ES-I3 (cell line): ENCODE results near the gene CPZ.

Experiments
- H3K36me3 ChIP-seq: 2 replicates; pipeline ENCODE4 v1.6.1; 2013; ENCODE audit warnings: mild to moderate bottlenecking, low read length, control low read depth, moderate library complexity; ENCODE audit not compliant: insufficient read depth
- H3K4me1 ChIP-seq: 2 replicates; pipeline ENCODE4 v1.6.1; 2013; ENCODE audit warnings: mild to moderate bottlenecking, control low read depth, low read length; ENCODE audit not compliant: insufficient read depth
- H3K9ac ChIP-seq: 2 replicates; pipeline ENCODE4 v1.6.1; 2013; ENCODE audit warnings: low read depth, mild to moderate bottlenecking, low read length, moderate library complexity
- H3K9me3 ChIP-seq: 2 replicates; pipeline ENCODE4 v1.6.1; 2013; ENCODE audit warnings: mild to moderate bottlenecking, low read length, moderate library complexity; ENCODE audit not compliant: control insufficient read depth, insufficient read depth

Gene CPZ

GRCh38 chr4:8600686-8601085, 8.1 kb downstream of the CPZ start:
- H3K9ac ChIP-seq, result no peak overlapping the region
- no peaks in the 10 kb centered on the region; the same call in 1 of the 2 replicates for H3K4me1 ChIP-seq
- no peaks in the 10 kb centered on the region for H3K9me3 ChIP-seq
- no peaks in the 10 kb centered on the region for H3K36me3 ChIP-seq

- no peaks in the 10 kb centered on the region for H3K36me3 ChIP-seq
- no peaks in the 10 kb centered on the region; the same call in 1 of the 2 replicates for H3K4me1 ChIP-seq
- H3K9ac ChIP-seq, result no peak overlapping the region
- H3K9me3 ChIP-seq, result no peaks in the 10 kb centered on the region
Observed at GRCh38 chr4:8601086-8601485, 8.5 kb downstream of the CPZ start.

- H3K4me1 ChIP-seq, result no peaks in the 10 kb centered on the region; the same call in 1 of the 2 replicates
- H3K9ac ChIP-seq, result no peak overlapping the region
- H3K9me3 ChIP-seq, result no peaks in the 10 kb centered on the region
- no peaks in the 10 kb centered on the region for H3K36me3 ChIP-seq
Observed at GRCh38 chr4:8601556-8601955, 9.0 kb downstream of the CPZ start.

GRCh38 chr4:8602686-8603430, 10.3 kb downstream of the CPZ start:
- H3K9ac ChIP-seq, result no peak overlapping the region
- no peaks in the 10 kb centered on the region for H3K36me3 ChIP-seq
- no peaks in the 10 kb centered on the region for H3K9me3 ChIP-seq
- H3K4me1 ChIP-seq, result no peaks in the 10 kb centered on the region; the same call in 1 of the 2 replicates

- H3K36me3 ChIP-seq, result no peaks in the 10 kb centered on the region
- no peak overlapping the region for H3K9ac ChIP-seq
- no peaks in the 10 kb centered on the region for H3K9me3 ChIP-seq
- H3K4me1 ChIP-seq, result no peaks in the 10 kb centered on the region; the same call in 1 of the 2 replicates
Observed at GRCh38 chr4:8603931-8604330, 11.4 kb downstream of the CPZ start.

- H3K9me3 ChIP-seq, result no peaks in the 10 kb centered on the region
- no peaks in the 10 kb centered on the region for H3K36me3 ChIP-seq
- no peak overlapping the region for H3K9ac ChIP-seq
- H3K4me1 ChIP-seq, result no peaks in the 10 kb centered on the region
Observed at GRCh38 chr4:8605289-8605688, 12.7 kb downstream of the CPZ start.

- Histone ChIP-seq H3K36me3 (no peaks in the 10 kb centered on the region), H3K9me3 (no peaks in the 10 kb centered on the region), H3K4me1 (no peaks in the 10 kb centered on the region), H3K9ac (no peak overlapping the region)
Observed at GRCh38 chr4:8606476-8606875, 13.9 kb downstream of the CPZ start.

GRCh38 chr4:8606966-8607365, 14.4 kb downstream of the CPZ start:
- H3K36me3 ChIP-seq, result no peaks in the 10 kb centered on the region
- no peaks in the 10 kb centered on the region for H3K4me1 ChIP-seq
- no peak overlapping the region for H3K9ac ChIP-seq
- no peaks in the 10 kb centered on the region for H3K9me3 ChIP-seq

GRCh38 chr4:8607603-8608481, 15.3 kb downstream of the CPZ start:
- Histone ChIP-seq H3K9me3 (no peaks in the 10 kb centered on the region), H3K9ac (no peak overlapping the region; the same call in 1 of the 2 replicates), H3K4me1 (no peaks in the 10 kb centered on the region), H3K36me3 (no peaks in the 10 kb centered on the region)

GRCh38 chr4:8608714-8609391, 16.3 kb downstream of the CPZ start:
- Histone ChIP-seq H3K4me1 (no peaks in the 10 kb centered on the region), H3K9ac (no peak overlapping the region), H3K36me3 (no peaks in the 10 kb centered on the region), H3K9me3 (no peaks in the 10 kb centered on the region)

- Histone ChIP-seq H3K4me1 (no peaks in the 10 kb centered on the region), H3K36me3 (no peaks in the 10 kb centered on the region), H3K9me3 (no peaks in the 10 kb centered on the region), H3K9ac (no peak overlapping the region)
Observed at GRCh38 chr4:8609406-8609805, 16.8 kb downstream of the CPZ start.

- Histone ChIP-seq H3K9me3 (no peaks in the 10 kb centered on the region), H3K9ac (no peak overlapping the region), H3K36me3 (no peaks in the 10 kb centered on the region), H3K4me1 (no peaks in the 10 kb centered on the region)
Observed at GRCh38 chr4:8609824-8610350, 17.3 kb downstream of the CPZ start.

GRCh38 chr4:8610858-8611616, 18.5 kb downstream of the CPZ start:
- no peaks in the 10 kb centered on the region for H3K4me1 ChIP-seq
- H3K36me3 ChIP-seq, result no peaks in the 10 kb centered on the region
- H3K9ac ChIP-seq, result no peak overlapping the region
- no peaks in the 10 kb centered on the region for H3K9me3 ChIP-seq

GRCh38 chr4:8612646-8613045, 20.1 kb downstream of the CPZ start:
- Histone ChIP-seq H3K9ac (no peak overlapping the region), H3K36me3 (no peaks in the 10 kb centered on the region), H3K4me1 (no peaks in the 10 kb centered on the region)

More at GRCh38 chr4:8612646-8613045, 20.1 kb downstream of the CPZ start:
- no peaks in the 10 kb centered on the region for H3K9me3 ChIP-seq
